ENCODE data around the gene HOXC9.

The HOXC9 gene

GRCh38 chr12:53990311-53991076, 9.5 kb upstream of the HOXC9 start:
- H3K4me3 ChIP-seq (ENCODE audit: low read depth, low read length), result no peak overlapping the region
- TF ChIP-seq CTCF (IDR thresholded peaks at IDR 0.05; ENCODE audit: insufficient read depth, low read depth, low read length, missing control alignments), result no peak
- DNase-seq (ENCODE audit: low read depth), result no peak

GRCh38 chr12:53991077-53991460, 8.9 kb upstream of the HOXC9 start:
- DNase-seq (ENCODE audit: low read depth), result no peak
- TF ChIP-seq CTCF (IDR thresholded peaks at IDR 0.05; ENCODE audit: insufficient read depth, low read depth, low read length, missing control alignments), result no peak
- no peak overlapping the region for H3K4me3 ChIP-seq (ENCODE audit: low read depth, low read length)

- DNase-seq (ENCODE audit: low read depth), result no peak
- no peak overlapping the region for H3K4me3 ChIP-seq (ENCODE audit: low read depth, low read length)
- no peak for TF ChIP-seq CTCF (IDR thresholded peaks at IDR 0.05; ENCODE audit: insufficient read depth, low read depth, low read length, missing control alignments)
Measured at GRCh38 chr12:53992377-53992889, 7.5 kb upstream of the HOXC9 start.

GRCh38 chr12:53993162-53994008, 6.6 kb upstream of the HOXC9 start:
- TF ChIP-seq CTCF (IDR thresholded peaks at IDR 0.05; ENCODE audit: insufficient read depth, low read depth, low read length, missing control alignments), result no peak
- DNase-seq (ENCODE audit: low read depth), result no peak
- H3K4me3 ChIP-seq (ENCODE audit: low read depth, low read length), result no peak overlapping the region

- H3K4me3 ChIP-seq (ENCODE audit: low read depth, low read length), result no peak overlapping the region
- no peak for TF ChIP-seq CTCF (IDR thresholded peaks at IDR 0.05; ENCODE audit: insufficient read depth, low read depth, low read length, missing control alignments)
- DNase-seq (ENCODE audit: low read depth), result no peak
Measured at GRCh38 chr12:53994009-53994263, 6.0 kb upstream of the HOXC9 start.

GRCh38 chr12:53994264-53995001, 5.5 kb upstream of the HOXC9 start:
- TF ChIP-seq CTCF (IDR thresholded peaks at IDR 0.05; ENCODE audit: insufficient read depth, low read depth, low read length, missing control alignments), result no peak
- no peak overlapping the region for H3K4me3 ChIP-seq (ENCODE audit: low read depth, low read length)
- no peak for DNase-seq (ENCODE audit: low read depth)
